T-helper 17 cell (primary cell): ENCODE data around the gene SCG5. TPM values are rescaled to one million over a fixed set of nuclear protein-coding genes. Genes with fewer than 3 reads are reported as not detected.
"Not testable (repeated sequence)": the region's sequence is repeated elsewhere in the genome, so short reads cannot be mapped to it uniquely, and the experiment has no call there.

ENCODE experiments used
- ATAC-seq: fragments of 150-1000 bp; cut with Tn5 transposase; 2 replicates; pipeline ENCODE4 v1.10.0; 2021; ENCODE audit warnings: mild to moderate bottlenecking, moderate library complexity
- DNase-seq, 3 donors: peaks; one replicate each; pipeline versions ENCODE4 v3.0.0 to v3.0.0-alpha.2; 2020 to 2021
- H3K9me3 ChIP-seq: one replicate; pipeline ENCODE4 v1.7.0; 2013; ENCODE audit warnings: low read length, mild to moderate bottlenecking; ENCODE audit not compliant: control insufficient read depth, poor library complexity, severe bottlenecking
- H3K27ac Mint-ChIP-seq: one replicate; pipeline ENCODE4 v1.8.0; 2022; ENCODE audit warnings: mild to moderate bottlenecking, moderate library complexity, mixed read lengths
- H3K27me3 Mint-ChIP-seq: one replicate; pipeline ENCODE4 v1.8.0; 2022; ENCODE audit warnings: mixed read lengths
- H3K36me3 Mint-ChIP-seq: one replicate; pipeline ENCODE4 v1.8.0; 2022; ENCODE audit warnings: low read depth, mixed read lengths
- H3K4me1 Mint-ChIP-seq: one replicate; pipeline ENCODE4 v1.8.0; 2022; ENCODE audit warnings: mild to moderate bottlenecking, mixed read lengths
- H3K4me3 Mint-ChIP-seq: one replicate; pipeline ENCODE4 v1.8.0; 2022; ENCODE audit warnings: mild to moderate bottlenecking, moderate library complexity, mixed read lengths
- total RNA-seq, 4 donors: library from RNA in 2 of 4; stranded (reverse) in 2 of 4; gene quantifications; one replicate each; pipeline ENCODE4 v1.2.3 and lab custom pipeline; 2022 to 2026

The SCG5 gene
- total RNA-seq: 1 to 10 TPM in 1 of 2 donors, under 1 TPM in 1; 0.80 to 2.0 TPM
- total RNA-seq (lab: John Stamatoyannopoulos, UW): 0 reads per million in 2 donors

- Mint-ChIP-seq H3K4me1 (peaks cover 2% of the 10 kb centered on the region), H3K4me3 (peak within 1 kb of the TSS; percentile 43), H3K36me3 (peaks cover 2% of the 10 kb centered on the region), H3K27ac (no peak within 1 kb of the TSS), H3K27me3 (no peaks in the 10 kb centered on the region)
- H3K9me3 ChIP-seq: no peaks in the 10 kb centered on the region
- no peak for DNase-seq
- ATAC-seq: no peak
Measured at GRCh38 chr15:32641517-32642059, at the start of gene SCG5. SCG5 (plus strand) TSS chr15:32641710; CDS start chr15:32643593, 1,883 bp downstream.

GRCh38 chr15:32593151-32593550, 48.4 kb upstream of the SCG5 start, which contains the start of gene GOLGA8N:
GOLGA8N (plus strand) TSS chr15:32593456.
- not testable (repeated sequence) for H3K4me1 Mint-ChIP-seq, DNase-seq, H3K4me3 Mint-ChIP-seq, H3K9me3 ChIP-seq, H3K36me3 Mint-ChIP-seq, H3K27me3 Mint-ChIP-seq, ATAC-seq, H3K27ac Mint-ChIP-seq

- not testable (repeated sequence) for H3K4me3 Mint-ChIP-seq, H3K27ac Mint-ChIP-seq, H3K9me3 ChIP-seq, H3K36me3 Mint-ChIP-seq, DNase-seq, H3K4me1 Mint-ChIP-seq, H3K27me3 Mint-ChIP-seq, ATAC-seq
Measured at GRCh38 chr15:32609518-32609917, 32.0 kb upstream of the SCG5 start.

GRCh38 chr15:32610719-32611118, 30.8 kb upstream of the SCG5 start:
- H3K9me3 ChIP-seq, H3K27ac Mint-ChIP-seq, H3K4me1 Mint-ChIP-seq, H3K27me3 Mint-ChIP-seq, DNase-seq, H3K4me3 Mint-ChIP-seq, ATAC-seq, H3K36me3 Mint-ChIP-seq: not testable (repeated sequence)

GRCh38 chr15:32614712-32615050, 26.8 kb upstream of the SCG5 start:
- Mint-ChIP-seq H3K27ac (peak overlapping the region; percentile 93), H3K4me3 (peak overlapping the region; percentile 99)

GRCh38 chr15:32615051-32615870, 26.2 kb upstream of the SCG5 start, which contains the start of gene ARHGAP11A:
ARHGAP11A (plus strand) TSS chr15:32615504; CDS start chr15:32616212, 708 bp downstream.
- DNase-seq (peak; percentile 57 to 75 (median 73)), ATAC-seq (peak; percentile 90)
- H3K27me3 Mint-ChIP-seq, H3K9me3 ChIP-seq, H3K36me3 Mint-ChIP-seq: not testable (repeated sequence)
- H3K4me1 Mint-ChIP-seq: peaks cover 15% of the 10 kb centered on the region
- peak within 1 kb of the TSS; percentile 93 for H3K27ac Mint-ChIP-seq
- peak within 1 kb of the TSS; percentile 99 for H3K4me3 Mint-ChIP-seq

More at GRCh38 chr15:32614712-32615050, 26.8 kb upstream of the SCG5 start:
- not testable (repeated sequence) for H3K27me3 Mint-ChIP-seq, H3K9me3 ChIP-seq, DNase-seq, H3K36me3 Mint-ChIP-seq
- H3K4me1 Mint-ChIP-seq: peaks cover 15% of the 10 kb centered on the region
- peak; percentile 17 for ATAC-seq

GRCh38 chr15:32615871-32616426, 25.6 kb upstream of the SCG5 start:
- not testable (repeated sequence) for H3K36me3 Mint-ChIP-seq, H3K9me3 ChIP-seq, H3K27me3 Mint-ChIP-seq, DNase-seq
- ATAC-seq: peak; percentile 11
- Mint-ChIP-seq H3K4me1 (peaks cover 15% of the 10 kb centered on the region), H3K27ac (peak overlapping the region; percentile 93), H3K4me3 (peak overlapping the region; percentile 99)

GRCh38 chr15:32636410-32636809, 5.1 kb upstream of the SCG5 start:
- H3K27me3 Mint-ChIP-seq: no peaks in the 10 kb centered on the region
- DNase-seq (no peak), ATAC-seq (no peak)
- H3K27ac Mint-ChIP-seq: no peak overlapping the region
- peaks cover 8% of the 10 kb centered on the region for H3K36me3 Mint-ChIP-seq
- peaks cover 5% of the 10 kb centered on the region for H3K4me1 Mint-ChIP-seq
- no peaks in the 10 kb centered on the region for H3K9me3 ChIP-seq
- H3K4me3 Mint-ChIP-seq: no peak overlapping the region

GRCh38 chr15:32636908-32637567, 4.5 kb upstream of the SCG5 start:
- peaks cover 5% of the 10 kb centered on the region for H3K4me1 Mint-ChIP-seq
- H3K27ac Mint-ChIP-seq: no peak overlapping the region
- H3K36me3 Mint-ChIP-seq: peaks cover 8% of the 10 kb centered on the region
- no peaks in the 10 kb centered on the region for H3K9me3 ChIP-seq
- ATAC-seq (no peak), DNase-seq (no peak)
- H3K4me3 Mint-ChIP-seq: no peak overlapping the region
- H3K27me3 Mint-ChIP-seq: no peaks in the 10 kb centered on the region

GRCh38 chr15:32637704-32638103, 3.8 kb upstream of the SCG5 start:
- H3K27ac Mint-ChIP-seq: no peak overlapping the region
- peaks cover 5% of the 10 kb centered on the region for H3K4me1 Mint-ChIP-seq
- peaks cover 8% of the 10 kb centered on the region for H3K36me3 Mint-ChIP-seq
- ATAC-seq (no peak), DNase-seq (no peak)
- H3K4me3 Mint-ChIP-seq: no peak overlapping the region
- no peaks in the 10 kb centered on the region for H3K9me3 ChIP-seq
- H3K27me3 Mint-ChIP-seq: no peaks in the 10 kb centered on the region

- no peaks in the 10 kb centered on the region for H3K27me3 Mint-ChIP-seq
- peaks cover 2% of the 10 kb centered on the region for H3K4me1 Mint-ChIP-seq
- H3K36me3 Mint-ChIP-seq: peaks cover 4% of the 10 kb centered on the region
- H3K27ac Mint-ChIP-seq: no peak overlapping the region
- H3K9me3 ChIP-seq: no peaks in the 10 kb centered on the region
- no peak overlapping the region for H3K4me3 Mint-ChIP-seq
- ATAC-seq: no peak
- DNase-seq: no peak
Measured at GRCh38 chr15:32642667-32643435, 1.3 kb downstream of the SCG5 start.

- DNase-seq (no peak), ATAC-seq (no peak)
- Mint-ChIP-seq H3K4me1 (peaks cover 2% of the 10 kb centered on the region), H3K4me3 (no peak overlapping the region), H3K36me3 (peaks cover 5% of the 10 kb centered on the region), H3K27me3 (no peaks in the 10 kb centered on the region), H3K27ac (no peak overlapping the region)
- no peaks in the 10 kb centered on the region for H3K9me3 ChIP-seq
Measured at GRCh38 chr15:32643907-32644445, 2.5 kb downstream of the SCG5 start.
